ENCODE results near the gene GPRIN2.
"Not testable (repeated sequence)": the region's sequence is repeated elsewhere in the genome, so short reads cannot be mapped to it uniquely, and the experiment has no call there.

Gene GPRIN2

GRCh38 chr10:46536171-46536570 lies 20.3 kb downstream of the GPRIN2 start:
- no peak for TF ChIP-seq CTCF (IDR thresholded peaks at IDR 0.05; ENCODE audit: low read length, missing control alignments)
- H3K4me3 ChIP-seq (replicated peaks; ENCODE audit: low read depth, low read length) = no peak overlapping the region
- DNase-seq (ENCODE audit: low read depth) = no peak

- TF ChIP-seq CTCF (IDR thresholded peaks at IDR 0.05; ENCODE audit: low read length, missing control alignments) = no peak
- H3K4me3 ChIP-seq (replicated peaks; ENCODE audit: low read depth, low read length) = no peak overlapping the region
- DNase-seq (ENCODE audit: low read depth) = no peak
Observed at GRCh38 chr10:46534828-46535524, 21.5 kb downstream of the GPRIN2 start.

- H3K4me3 ChIP-seq (replicated peaks; ENCODE audit: low read depth, low read length); DNase-seq (ENCODE audit: low read depth): not testable (repeated sequence)
Observed at GRCh38 chr10:46532256-46532655, 24.2 kb downstream of the GPRIN2 start.

GRCh38 chr10:46530249-46531186 lies 25.9 kb downstream of the GPRIN2 start:
- no peak for TF ChIP-seq CTCF (IDR thresholded peaks at IDR 0.05; ENCODE audit: low read length, missing control alignments)
- peak; percentile 96 for DNase-seq (ENCODE audit: low read depth)
- no peak overlapping the region for H3K4me3 ChIP-seq (replicated peaks; ENCODE audit: low read depth, low read length)

- DNase-seq (ENCODE audit: low read depth); H3K4me3 ChIP-seq (replicated peaks; ENCODE audit: low read depth, low read length): not testable (repeated sequence)
Observed at GRCh38 chr10:46529742-46530141, 26.7 kb downstream of the GPRIN2 start.

GRCh38 chr10:46528675-46529615 lies 27.5 kb downstream of the GPRIN2 start:
- no peak for TF ChIP-seq CTCF (IDR thresholded peaks at IDR 0.05; ENCODE audit: low read length, missing control alignments)
- no peak for DNase-seq (ENCODE audit: low read depth)
- H3K4me3 ChIP-seq (replicated peaks; ENCODE audit: low read depth, low read length) = no peak overlapping the region

GRCh38 chr10:46528171-46528671 lies 28.2 kb downstream of the GPRIN2 start:
- no peak for TF ChIP-seq CTCF (IDR thresholded peaks at IDR 0.05; ENCODE audit: low read length, missing control alignments)
- H3K4me3 ChIP-seq (replicated peaks; ENCODE audit: low read depth, low read length) = no peak overlapping the region
- DNase-seq (ENCODE audit: low read depth) = no peak
